Endothelial cell of umbilical vein (primary cell): ENCODE measurements around the gene GLIS2. TPM values are rescaled to one million over a fixed set of nuclear protein-coding genes. Genes with fewer than 3 reads are reported as not detected.

Source experiments
- BruUV-seq: library from RNA; stranded (reverse); fragments of 400-500 nt; replicated peaks from 2 replicates; lab custom pipeline; 2021; lab: Mats Ljungman, UMichigan
- CTCF ChIA-PET: fragments of 300-600, 350-600 bp; sonication (Branson Sonifier 250); formaldehyde crosslinking; loops from one replicate; lab custom pipeline; 2021; ENCODE audit warnings: antibody characterized with exemption, inconsistent platforms; lab: Charles Lee
- POLR2A ChIA-PET: fragments of 300-600, 350-600 bp; sonication (Branson Sonifier 250); formaldehyde crosslinking; loops from one replicate; lab custom pipeline; 2021; ENCODE audit warnings: antibody characterized with exemption, inconsistent platforms; lab: Charles Lee
- DNase-seq: peaks from one replicate; pipeline ENCODE4 v3.0.0-alpha.2; 2011; ENCODE audit warnings: low read depth, low spot score
- FAIRE-seq: peaks from 2 replicates; lab custom pipeline; 2011; peaks lifted over from hg19 to GRCh38; lab: Jason Lieb, UNC
- H2AFZ ChIP-seq: 2 replicates; pipeline ENCODE4 v1.6.0; 2012; ENCODE audit warnings: low read depth, low read length, control low read depth, inconsistent platforms
- H3K27ac ChIP-seq: 2 replicates; pipeline ENCODE4 v1.5.1; 2011; ENCODE audit warnings: low read depth, mild to moderate bottlenecking, control low read depth, low read length, moderate library complexity; ENCODE audit not compliant: insufficient read depth
- H3K27me3 ChIP-seq, 2 experiments: 2 replicates each; pipeline versions ENCODE4 v1.6.0 to v1.6.1; 2011; ENCODE audit warnings: low read length in 2 of 2, mixed read lengths in 1 of 2; ENCODE audit not compliant: control insufficient read depth in 2 of 2, insufficient read depth in 2 of 2
- H3K36me3 ChIP-seq, 2 experiments: 2 replicates in 1 of 2; 3 replicates in 1 of 2; pipeline ENCODE4 v1.5.1; 2011; ENCODE audit warnings: low read length in 2 of 2, mild to moderate bottlenecking in 1 of 2, moderate library complexity in 1 of 2; ENCODE audit not compliant: control insufficient read depth in 2 of 2, insufficient read depth in 2 of 2; ENCODE audit errors: extremely low read depth in 1 of 2
- H3K4me1 ChIP-seq: 3 replicates; pipeline ENCODE4 v1.5.1; 2011; ENCODE audit warnings: mild to moderate bottlenecking, low read length; ENCODE audit not compliant: control insufficient read depth, insufficient read depth; ENCODE audit errors: extremely low read depth
- H3K4me2 ChIP-seq: 2 replicates; pipeline ENCODE4 v1.6.1; 2011; ENCODE audit warnings: low read length, control low read depth, mixed read lengths; ENCODE audit not compliant: insufficient read depth
- H3K4me3 ChIP-seq, 3 experiments: fragments of 200-600 bp in 1 of 3; sonication (generic), shearing (Covaris generic) in 1 of 3; replicated peaks in 1 of 3; 2 replicates each; pipeline ENCODE4 v1.5.1; 2011 to 2016; ENCODE audit warnings: control low read depth in 3 of 3, low read length in 3 of 3, mild to moderate bottlenecking in 2 of 3, inconsistent platforms in 1 of 3, low read depth in 1 of 3, moderate library complexity in 1 of 3; ENCODE audit not compliant: insufficient read depth in 1 of 3
- H3K79me2 ChIP-seq: 2 replicates; pipeline ENCODE4 v1.6.0; 2012; ENCODE audit warnings: low read length, inconsistent platforms; ENCODE audit not compliant: control insufficient read depth, insufficient read depth
- H3K9ac ChIP-seq: replicated peaks from 2 replicates; pipeline ENCODE3; 2011; ENCODE audit warnings: low read length, control low read depth; ENCODE audit not compliant: insufficient read depth; ENCODE audit errors: extremely low read depth
- H3K9me1 ChIP-seq: replicated peaks from 3 replicates; pipeline ENCODE4 v1.6.0; 2011; ENCODE audit warnings: mild to moderate bottlenecking, low read length; ENCODE audit not compliant: control insufficient read depth, insufficient read depth; ENCODE audit errors: extremely low read depth
- H3K9me3 ChIP-seq: replicated peaks from 2 replicates; pipeline ENCODE4 v1.5.1; 2012; ENCODE audit warnings: low read length, inconsistent platforms; ENCODE audit not compliant: control insufficient read depth, insufficient read depth
- H4K20me1 ChIP-seq: replicated peaks from 2 replicates; pipeline ENCODE3; 2011; ENCODE audit warnings: mild to moderate bottlenecking, low read length; ENCODE audit not compliant: control insufficient read depth, insufficient read depth; ENCODE audit errors: extremely low read depth
- EZH2 ChIP-seq: IDR thresholded peaks from 2 replicates; pipeline ENCODE4 v1.6.1; 2012; ENCODE audit warnings: borderline replicate concordance, low read depth, mild to moderate bottlenecking, moderate library complexity, low read length, inconsistent platforms; ENCODE audit not compliant: severe bottlenecking
- FOS ChIP-seq: IDR thresholded peaks from 2 replicates; pipeline ENCODE4 v1.6.1; 2011; ENCODE audit warnings: mild to moderate bottlenecking, low read length, moderate library complexity, borderline replicate concordance; ENCODE audit not compliant: insufficient read depth
- GATA2 ChIP-seq: IDR thresholded peaks from 2 replicates; pipeline ENCODE4 v1.7.0; 2011; ENCODE audit warnings: low read depth, mild to moderate bottlenecking, moderate library complexity, mixed read lengths, low read length; ENCODE audit not compliant: insufficient read length, insufficient read depth
- JUN ChIP-seq: IDR thresholded peaks from 2 replicates; pipeline ENCODE4 v1.6.1; 2011; ENCODE audit warnings: borderline replicate concordance, low read depth; ENCODE audit not compliant: insufficient read length, insufficient read depth
- MYC ChIP-seq: IDR thresholded peaks from one replicate; pipeline ENCODE4 v1.6.1; 2011; ENCODE audit warnings: mild to moderate bottlenecking, low read depth, low read length
- POLR2A ChIP-seq: IDR thresholded peaks from 2 replicates; pipeline ENCODE4 v1.6.1; 2012; ENCODE audit warnings: low read depth, mild to moderate bottlenecking, control low read depth, low read length
- POLR2AphosphoS5 ChIP-seq: IDR thresholded peaks from 2 replicates; pipeline ENCODE4 v1.6.1; 2012; ENCODE audit warnings: low read depth, mild to moderate bottlenecking, control low read depth, low read length, moderate library complexity; ENCODE audit not compliant: insufficient read depth
- dilution Hi-C: fragments of 300-500 bp; cut with MboI; formaldehyde crosslinking; loops from one replicate; pipeline ENCODE4 v1.15.0; 2019; ENCODE audit warnings: low sequenced_read_pairs; ENCODE audit not compliant: extremely low pct_ligation_motif_present
- intact Hi-C: fragments of 100-400 bp; cut with micrococcal nuclease; formaldehyde crosslinking; loops from one replicate; pipeline ENCODE4 v1.10.0; 2022
- polyA plus RNA-seq, 4 experiments: library from polyadenylated mRNA; depleted of rRNA in 3 of 4; stranded (reverse) in 3 of 4; unstranded in 1 of 4; fragments of >200 nt; gene quantifications; 2 replicates each; pipeline versions ENCODE4 v1.2.1 to v1.2.3, GENCODE V29; 2011 to 2012; ENCODE audit warnings: missing spikeins in 1 of 4
- total RNA-seq: library from RNA; stranded (reverse); gene quantifications from 2 replicates; pipeline ENCODE4 v1.2.3, GENCODE V29; 2021
- TF ChIP-seq, protein P1 (sequence below), 2 donors: IDR thresholded peaks; 1 replicate in 1 of 2; 2 replicates in 1 of 2; pipeline ENCODE4 v1.5.1; 2011; ENCODE audit warnings: low read length in 2 of 2, mild to moderate bottlenecking in 2 of 2, moderate library complexity in 2 of 2, control low read depth in 1 of 2, inconsistent platforms in 1 of 2, low read depth in 1 of 2; ENCODE audit not compliant: insufficient read depth in 1 of 2; ENCODE audit errors: extremely low read depth in 1 of 2
- TF ChIP-seq, protein P2 (sequence below): IDR thresholded peaks from 2 replicates; pipeline ENCODE4 v1.6.1; 2011; ENCODE audit not compliant: insufficient read depth, insufficient read length

GLIS2 gene
- total and polyA plus RNA-seq, 2 donors (not counting 3 experiments of a cell fraction or from before 2014, with no cell fraction given) = 4.6 to 10.1 TPM

DNA sequence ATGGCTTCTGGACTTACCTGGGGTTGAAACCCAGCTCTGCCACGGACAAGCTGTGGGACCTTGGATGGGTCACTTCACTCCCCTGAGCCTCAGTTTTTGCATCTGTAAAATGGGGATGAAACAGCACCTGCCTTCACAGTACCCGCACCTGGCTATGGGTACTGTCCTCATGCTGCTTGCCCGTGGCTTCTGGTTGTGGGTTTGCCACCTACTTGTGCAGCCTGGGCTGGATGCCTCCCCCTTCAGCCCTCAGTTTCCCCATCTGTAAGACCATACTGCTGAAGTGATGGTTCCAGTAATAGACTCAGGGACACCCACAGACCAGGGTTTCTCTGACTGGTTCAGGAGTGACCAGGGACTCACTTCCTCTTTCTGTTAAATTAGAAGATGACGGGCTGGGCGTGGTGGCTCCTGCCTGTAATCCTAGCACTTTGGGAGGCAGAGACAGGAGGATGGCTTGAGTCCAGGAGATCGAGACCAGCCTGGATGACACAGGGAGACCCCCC lies 9.4 kb downstream of the GLIS2 start:
- H3K9ac ChIP-seq = no peak overlapping the region
- H4K20me1 ChIP-seq = no peaks in the 10 kb centered on the region
- dilution Hi-C loops = no loop called here
- H3K4me2 ChIP-seq = no peak overlapping the region
- H3K27ac ChIP-seq = no peak overlapping the region
- no peak for FAIRE-seq
- ChIA-PET CTCF (interaction anchor here (5.2 to 8.9 kb wide), 3 partner anchors 9 to 36 kb away, joined by 73 to 198 read pairs (median 135); partner anchors contain the start of gene GLIS2), POLR2A (no interaction called here)
- peaks cover 47% of the 10 kb centered on the region for H3K79me2 ChIP-seq
- no peaks in the 10 kb centered on the region for H3K36me3 ChIP-seq
- no peak for DNase-seq
- H3K9me1 ChIP-seq = no peaks in the 10 kb centered on the region
- H3K4me1 ChIP-seq = peaks cover 32% of the 10 kb centered on the region
- no peak overlapping the region for H3K4me3 ChIP-seq
- intact Hi-C loops = no loop called here
- H3K27me3 ChIP-seq = no peaks in the 10 kb centered on the region
- no TSS peak for BruUV-seq
- H2AFZ ChIP-seq = no peak overlapping the region
- H3K9me3 ChIP-seq = no peaks in the 10 kb centered on the region
- TF ChIP-seq JUN = no peak

GRCh38 chr16:4327386-4328045 lies 11.6 kb downstream of the GLIS2 start:
- FAIRE-seq = peak; percentile 4
- peak overlapping the region in 1 of 3 experiments; percentile 44 for H3K4me3 ChIP-seq
- peaks cover 0 to under 1% of the 10 kb centered on the region in 2 experiments for H3K36me3 ChIP-seq
- peak overlapping the region; percentile 59 for H3K4me2 ChIP-seq
- no TSS peak for BruUV-seq
- H3K27me3 ChIP-seq = no peaks in the 10 kb centered on the region
- dilution Hi-C loops (no loop called here), intact Hi-C loops (loop anchor here (1.0 kb wide), 2 partner anchors 18 to 73 kb away; no protein-coding TSS in a partner anchor)
- peak overlapping the region; percentile 32 for H3K27ac ChIP-seq
- no peaks in the 10 kb centered on the region for H4K20me1 ChIP-seq
- POLR2A ChIA-PET = no interaction called here
- CTCF ChIA-PET = interaction anchor here (0.8 to 8.9 kb wide), 24 partner anchors 11 to 345 kb away, joined by 3 to 198 read pairs (median 6); partner anchors contain the start of genes GLIS2, PAM16 and TFAP4
- H3K79me2 ChIP-seq = peaks cover 33% of the 10 kb centered on the region
- DNase-seq = no peak
- peak overlapping the region; percentile 34 for H3K9ac ChIP-seq
- H3K4me1 ChIP-seq = peaks cover 30% of the 10 kb centered on the region
- no peak for TF ChIP-seq JUN
- TF ChIP-seq EZH2 = no peak
- TF ChIP-seq POLR2AphosphoS5 = no peak
- TF ChIP-seq POLR2A = no peak
- no peak for TF ChIP-seq FOS
- TF ChIP-seq, protein P1, sequence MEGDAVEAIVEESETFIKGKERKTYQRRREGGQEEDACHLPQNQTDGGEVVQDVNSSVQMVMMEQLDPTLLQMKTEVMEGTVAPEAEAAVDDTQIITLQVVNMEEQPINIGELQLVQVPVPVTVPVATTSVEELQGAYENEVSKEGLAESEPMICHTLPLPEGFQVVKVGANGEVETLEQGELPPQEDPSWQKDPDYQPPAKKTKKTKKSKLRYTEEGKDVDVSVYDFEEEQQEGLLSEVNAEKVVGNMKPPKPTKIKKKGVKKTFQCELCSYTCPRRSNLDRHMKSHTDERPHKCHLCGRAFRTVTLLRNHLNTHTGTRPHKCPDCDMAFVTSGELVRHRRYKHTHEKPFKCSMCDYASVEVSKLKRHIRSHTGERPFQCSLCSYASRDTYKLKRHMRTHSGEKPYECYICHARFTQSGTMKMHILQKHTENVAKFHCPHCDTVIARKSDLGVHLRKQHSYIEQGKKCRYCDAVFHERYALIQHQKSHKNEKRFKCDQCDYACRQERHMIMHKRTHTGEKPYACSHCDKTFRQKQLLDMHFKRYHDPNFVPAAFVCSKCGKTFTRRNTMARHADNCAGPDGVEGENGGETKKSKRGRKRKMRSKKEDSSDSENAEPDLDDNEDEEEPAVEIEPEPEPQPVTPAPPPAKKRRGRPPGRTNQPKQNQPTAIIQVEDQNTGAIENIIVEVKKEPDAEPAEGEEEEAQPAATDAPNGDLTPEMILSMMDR (IDR thresholded peaks at IDR 0.05; ENCODE audit: extremely low read depth in 1 of 2, insufficient read depth in 1 of 2, low read depth in 1 of 2, low read length in 2 of 2) = no peak
- TF ChIP-seq, protein P2, sequence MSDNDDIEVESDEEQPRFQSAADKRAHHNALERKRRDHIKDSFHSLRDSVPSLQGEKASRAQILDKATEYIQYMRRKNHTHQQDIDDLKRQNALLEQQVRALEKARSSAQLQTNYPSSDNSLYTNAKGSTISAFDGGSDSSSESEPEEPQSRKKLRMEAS = no peak
- no peak for TF ChIP-seq GATA2
- TF ChIP-seq MYC = no peak
- no peaks in the 10 kb centered on the region for H3K9me3 ChIP-seq
- no peaks in the 10 kb centered on the region for H3K9me1 ChIP-seq
- H2AFZ ChIP-seq = peak overlapping the region; percentile 54
